ENCODE measurements around the gene TPPP3.

Gene TPPP3

GRCh38 chr16:67346341-67346740 is 47.0 kb downstream of the TPPP3 start:
- DNase-seq (ENCODE audit: low read depth in 2 of 2) = no peak

DNA sequence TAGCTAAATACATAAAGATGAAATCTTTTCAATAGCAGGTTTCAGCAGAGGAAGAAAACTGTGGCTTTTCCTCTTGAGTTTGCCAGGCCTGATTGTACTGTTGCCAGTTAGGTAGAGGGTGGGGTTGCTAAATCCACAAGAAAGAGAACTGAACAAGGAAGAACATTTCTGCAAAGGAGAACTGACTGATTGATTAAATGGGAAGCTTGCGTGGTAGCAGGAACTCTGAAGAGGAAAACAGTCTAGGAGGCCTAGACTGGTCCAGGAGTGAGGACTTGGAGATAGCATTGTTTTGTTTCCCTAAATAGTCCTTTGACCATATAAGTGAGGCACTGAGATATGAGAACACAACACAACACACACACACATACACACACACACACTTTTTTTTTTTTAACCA is 47.9 kb downstream of the TPPP3 start:
- no peak for DNase-seq (ENCODE audit: low read depth in 2 of 2)

DNA sequence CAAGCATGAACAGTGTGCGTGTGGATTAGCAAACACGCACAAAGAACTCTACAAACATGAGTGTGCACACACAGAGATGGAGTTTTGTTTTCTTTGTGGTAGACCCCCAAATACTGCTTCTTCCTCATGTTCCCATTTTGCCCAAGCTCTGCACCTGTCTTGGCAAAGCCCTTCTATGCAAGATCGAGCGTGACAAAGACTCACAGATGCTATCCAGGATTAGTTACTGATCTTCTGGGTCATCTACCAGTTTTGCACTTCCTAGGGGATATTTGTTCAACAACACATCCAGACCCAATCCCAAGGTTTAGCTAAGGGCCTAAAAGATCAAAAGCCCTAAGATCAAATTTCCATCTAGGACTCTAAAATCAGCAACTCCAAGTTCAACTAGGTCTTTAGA is 50.7 kb downstream of the TPPP3 start:
- DNase-seq (ENCODE audit: low read depth in 2 of 2) = no peak

DNA sequence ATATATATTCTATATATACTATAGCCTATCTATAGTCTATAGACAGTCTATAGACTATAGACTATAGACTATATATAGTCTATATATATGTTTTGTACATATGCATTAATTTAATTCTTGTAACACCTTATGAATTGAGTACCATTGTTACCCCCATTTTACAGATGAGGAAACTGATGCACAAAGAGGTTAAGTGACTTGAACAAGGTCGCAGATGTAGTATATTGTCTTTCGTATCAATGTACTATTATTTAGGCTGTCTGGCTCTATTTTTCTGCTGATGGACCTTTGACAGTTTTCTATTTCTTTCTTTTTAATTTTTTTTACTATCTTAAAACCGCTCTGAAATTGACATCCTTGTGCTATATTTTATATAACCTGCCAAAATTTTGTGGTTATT is 52.0 kb downstream of the TPPP3 start:
- no peak for DNase-seq (ENCODE audit: low read depth in 2 of 2)

Measured in stimulated activated CD8-positive, alpha-beta memory T cell treated with anti-CD3 and anti-CD28 coated beads, Interleukin-2, amount 100 ng/mL, for 1 hour (primary cell).